CD4-positive, alpha-beta T cell treated with Interleukin-15 for 1 hour (primary cell): ENCODE results near the gene ELP6.
"Not testable (repeated sequence)": the region's sequence is repeated elsewhere in the genome, so short reads cannot be mapped to it uniquely, and the experiment has no call there.

Source experiments
- DNase-seq: peaks from one replicate; pipeline ENCODE4 v3.0.0-alpha.2; 2020

The ELP6 gene

GRCh38 chr3:47505267-47505666 is 8.2 kb downstream of the ELP6 start:
- DNase-seq: not testable (repeated sequence)

- no peak for DNase-seq
Observed at GRCh38 chr3:47504113-47504512, 9.4 kb downstream of the ELP6 start.

- no peak for DNase-seq
Observed at GRCh38 chr3:47503033-47503432, 10.5 kb downstream of the ELP6 start.

- no peak for DNase-seq
Observed at GRCh38 chr3:47496892-47497291, 16.6 kb downstream of the ELP6 start.

- no peak for DNase-seq
Observed at GRCh38 chr3:47495886-47496285, 17.6 kb downstream of the ELP6 start.

- DNase-seq: no peak
Observed at GRCh38 chr3:47495111-47495510, 18.4 kb downstream of the ELP6 start.

- no peak for DNase-seq
Observed at GRCh38 chr3:47491777-47492176, 21.7 kb downstream of the ELP6 start.

- no peak for DNase-seq
Observed at GRCh38 chr3:47491186-47491585, 22.3 kb downstream of the ELP6 start.

- DNase-seq: no peak
Observed at GRCh38 chr3:47487265-47487664, 26.2 kb downstream of the ELP6 start.

GRCh38 chr3:47485812-47486211 is 27.7 kb downstream of the ELP6 start:
- no peak for DNase-seq

GRCh38 chr3:47482366-47482765 is 31.1 kb downstream of the ELP6 start:
- no peak for DNase-seq

- not testable (repeated sequence) for DNase-seq
Observed at GRCh38 chr3:47481763-47482162, 31.7 kb downstream of the ELP6 start.

- DNase-seq: not testable (repeated sequence)
Observed at GRCh38 chr3:47480267-47480666, 33.2 kb downstream of the ELP6 start.

GRCh38 chr3:47479826-47480160 is 33.7 kb downstream of the ELP6 start:
- no peak for DNase-seq

GRCh38 chr3:47478022-47478421 is 35.5 kb downstream of the ELP6 start:
- no peak for DNase-seq

GRCh38 chr3:47476644-47477199 is 36.8 kb downstream of the ELP6 start:
- no peak for DNase-seq

GRCh38 chr3:47476330-47476626 is 37.2 kb downstream of the ELP6 start:
- DNase-seq: no peak

- peak; percentile 94 for DNase-seq
Observed at GRCh38 chr3:47475570-47476329, 37.8 kb downstream of the ELP6 start, which contains the start of gene SCAP. Gene SCAP (minus strand): TSS chr3:47475941. CDS start chr3:47442993, 32,948 bp downstream.

GRCh38 chr3:47475029-47475569 is 38.4 kb downstream of the ELP6 start:
- DNase-seq: no peak

GRCh38 chr3:47473391-47473790 is 40.1 kb downstream of the ELP6 start:
- DNase-seq: no peak

GRCh38 chr3:47469616-47470015 is 43.9 kb downstream of the ELP6 start:
- no peak for DNase-seq

- DNase-seq: not testable (repeated sequence)
Observed at GRCh38 chr3:47468315-47468714, 45.2 kb downstream of the ELP6 start.

GRCh38 chr3:47464588-47464987 is 48.9 kb downstream of the ELP6 start:
- no peak for DNase-seq

- DNase-seq: not testable (repeated sequence)
Observed at GRCh38 chr3:47459534-47460085, 53.9 kb downstream of the ELP6 start.
